GM12892 (cell line): ENCODE results near the gene PTPN14.

Source experiments
- POLR2A ChIP-seq: IDR thresholded peaks from 2 replicates; pipeline ENCODE4 v1.6.1; 2011; ENCODE audit warnings: low read depth, low read length, control low read depth
- POLR2AphosphoS5 ChIP-seq: IDR thresholded peaks from 2 replicates; pipeline ENCODE4 v1.6.1; 2011; ENCODE audit warnings: low read depth, low read length, control low read depth

GRCh38 chr1:214379236-214379970 is 172.0 kb downstream of the PTPN14 start:
- TF ChIP-seq POLR2A (no peak), POLR2AphosphoS5 (no peak)
